ENCODE data around the gene ARPC1A. TPM values are rescaled to one million over a fixed set of nuclear protein-coding genes. Genes with fewer than 3 reads are reported as not detected.

The ARPC1A gene
- total and polyA plus RNA-seq, 2 of the 8 experiments (the other 6 are each of a cell fraction or from before 2014, with no cell fraction given) = 123 to 155 TPM

DNA sequence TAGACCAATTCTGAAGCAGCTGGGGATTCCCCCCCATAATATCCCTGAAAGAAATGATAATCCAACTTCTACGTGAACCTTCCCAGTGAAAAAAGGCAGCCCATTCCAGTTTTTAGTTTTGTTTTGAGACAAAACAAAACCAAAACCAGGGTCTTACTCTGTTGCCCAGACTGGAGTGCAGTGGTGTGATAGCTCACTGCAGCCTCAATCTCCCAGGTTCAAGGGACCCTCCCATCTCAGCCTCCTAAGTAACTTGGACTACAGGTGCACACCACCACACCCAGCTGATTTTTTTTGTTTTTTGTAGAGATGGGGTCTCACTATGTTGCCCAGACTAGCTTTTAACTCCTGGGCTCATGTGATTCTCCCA is 12.5 kb upstream of the ARPC1A start:
- no peak overlapping the region for H3K56ac ChIP-seq (replicated peaks; ENCODE audit: insufficient read length, low read depth, low read length)
- H2AFZ ChIP-seq (ENCODE audit: low read length) = no peak overlapping the region
- 57% methylated on average over 1 of the region's 1 CpG; no CpG with 5 or more reads in 1 of the 2 experiments for WGBS, 2 experiments (ENCODE audit: extremely low coverage in 1 of 2, insufficient coverage in 1 of 2, insufficient read length in 1 of 2, insufficient replicate concordance in 2 of 2, low coverage in 1 of 2, low lambda C conversion rate in 2 of 2, missing lambda C conversion rate in 1 of 2)

More for the DNA sequence above, 12.5 kb upstream of the ARPC1A start:
- no peaks in the 10 kb centered on the region for H3K23me2 ChIP-seq (ENCODE audit: low read depth, low read length)
- DNase-seq (ENCODE audit: low read depth in 1 of 2, low spot score in 2 of 2) = no peak
- ChIA-PET POLR2A (ENCODE audit: partially characterized antibody) (interaction anchor here (1.1 kb wide), 1 partner anchor 90 kb away, joined by 3 read pairs; no protein-coding TSS in a partner anchor), CTCF (ENCODE audit: partially characterized antibody) (interaction anchor here (0.6 to 8.4 kb wide), 31 partner anchors 8 to 314 kb away, joined by 3 to 87 read pairs (median 4); partner anchors contain the start of gene ARPC1A)
- H3K4me3 ChIP-seq (ENCODE audit: extremely low read depth in 1 of 4, insufficient read depth in 2 of 4, low read depth in 3 of 4, low read length in 4 of 4) = no peak overlapping the region
- H3K4me2 ChIP-seq (ENCODE audit: insufficient read depth in 1 of 2, low read depth in 2 of 2, low read length in 2 of 2) = no peak overlapping the region
- no peak overlapping the region for H4K8ac ChIP-seq (ENCODE audit: extremely low read depth, insufficient read depth, low read length)
- H2BK120ac ChIP-seq (replicated peaks; ENCODE audit: low read depth, low read length) = no peak overlapping the region
- TF ChIP-seq, protein P1, sequence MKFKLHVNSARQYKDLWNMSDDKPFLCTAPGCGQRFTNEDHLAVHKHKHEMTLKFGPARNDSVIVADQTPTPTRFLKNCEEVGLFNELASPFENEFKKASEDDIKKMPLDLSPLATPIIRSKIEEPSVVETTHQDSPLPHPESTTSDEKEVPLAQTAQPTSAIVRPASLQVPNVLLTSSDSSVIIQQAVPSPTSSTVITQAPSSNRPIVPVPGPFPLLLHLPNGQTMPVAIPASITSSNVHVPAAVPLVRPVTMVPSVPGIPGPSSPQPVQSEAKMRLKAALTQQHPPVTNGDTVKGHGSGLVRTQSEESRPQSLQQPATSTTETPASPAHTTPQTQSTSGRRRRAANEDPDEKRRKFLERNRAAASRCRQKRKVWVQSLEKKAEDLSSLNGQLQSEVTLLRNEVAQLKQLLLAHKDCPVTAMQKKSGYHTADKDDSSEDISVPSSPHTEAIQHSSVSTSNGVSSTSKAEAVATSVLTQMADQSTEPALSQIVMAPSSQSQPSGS (IDR thresholded peaks at IDR 0.05; ENCODE audit: low read length) = no peak
- TF ChIP-seq CEBPB (IDR thresholded peaks at IDR 0.05; ENCODE audit: low read depth, low read length) = no peak
- no peak for TF ChIP-seq TBP (IDR thresholded peaks at IDR 0.05; ENCODE audit: low read depth, low read length)
- no peak for TF ChIP-seq CHD2 (IDR thresholded peaks at IDR 0.05; ENCODE audit: low read length)
- no peak for TF ChIP-seq BRCA1 (IDR thresholded peaks at IDR 0.05; ENCODE audit: low read depth, low read length)
- TF ChIP-seq SP2 (IDR thresholded peaks at IDR 0.05; ENCODE audit: low read length) = no peak
- no peak overlapping the region for H2BK5ac ChIP-seq (ENCODE audit: low read depth, low read length)
- H3K4ac ChIP-seq (replicated peaks; ENCODE audit: insufficient read length, low read depth, low read length) = no peak overlapping the region
- no peaks in the 10 kb centered on the region for H3K79me1 ChIP-seq (ENCODE audit: low read depth, low read length)
- FAIRE-seq = no peak
- H2BK20ac ChIP-seq (ENCODE audit: low read length) = no peak overlapping the region
- H2BK15ac ChIP-seq (ENCODE audit: low read length) = no peak overlapping the region
- no peak overlapping the region for H4K5ac ChIP-seq (ENCODE audit: insufficient read length, low read depth, low read length)
- no peaks in the 10 kb centered on the region for H4K20me1 ChIP-seq (replicated peaks in 1 of 2; ENCODE audit: control insufficient read depth in 1 of 2, insufficient read depth in 2 of 2, low read length in 2 of 2)
- H3K18ac ChIP-seq (ENCODE audit: extremely low read depth, low read length) = no peak overlapping the region
- 0 out of 4 replicates have a peak, but pooled peaks cover 0 to 3% of the 10 kb centered on the region in 2 experiments for H3K9me3 ChIP-seq (ENCODE audit: insufficient read depth in 2 of 2, low read depth in 1 of 2, low read length in 1 of 2)
- no peaks in the 10 kb centered on the region for H3K79me2 ChIP-seq (ENCODE audit: control insufficient read depth in 1 of 2, insufficient read depth in 2 of 2, low read length in 2 of 2)
- no peaks in the 10 kb centered on the region for H3K36me3 ChIP-seq (ENCODE audit: control insufficient read depth in 2 of 4, insufficient read depth in 4 of 4, low read length in 3 of 4)
- no peak overlapping the region for H3K23ac ChIP-seq (ENCODE audit: insufficient read length)
- no peak overlapping the region for H3K27ac ChIP-seq (ENCODE audit: low read depth, low read length)
- H3K27me3 ChIP-seq (replicated peaks in 1 of 4; ENCODE audit: control insufficient read depth in 3 of 4, extremely low read depth in 1 of 4, insufficient read depth in 3 of 4, low read length in 3 of 4) = no peaks in the 10 kb centered on the region
- H3K9ac ChIP-seq (replicated peaks in 1 of 4; ENCODE audit: extremely low read depth in 1 of 4, low read depth in 3 of 4, low read length in 3 of 4) = no peak overlapping the region
- H4K91ac ChIP-seq (replicated peaks; ENCODE audit: insufficient read length, low read length) = no peak overlapping the region
- no peaks in the 10 kb centered on the region for H3K4me1 ChIP-seq (replicated peaks in 1 of 4; ENCODE audit: control insufficient read depth in 3 of 4, insufficient read depth in 4 of 4, low read length in 3 of 4)
- H2AK5ac ChIP-seq (ENCODE audit: low read depth, low read length) = no peak overlapping the region
- H3K14ac ChIP-seq (ENCODE audit: insufficient read length) = no peak overlapping the region
- no peak overlapping the region for H2BK12ac ChIP-seq (ENCODE audit: low read depth, low read length)
